Measurements from ENCODE around the gene RNF157.

- peak; percentile 80 for TF ChIP-seq TAF1 (IDR thresholded peaks at IDR 0.05; ENCODE audit: borderline replicate concordance, low read depth, low read length)
- TF ChIP-seq POLR2AphosphoS5 (IDR thresholded peaks at IDR 0.05; ENCODE audit: low read depth, low read length), result peak; percentile 96
These were observed 27.9 kb upstream of the RNF157 start for GRCh38 chr17:76268015-76268749.
